ENCODE results near the gene OTOS.
A peak's percentile ranks its signal among the peaks of the same experiment; 100 is the strongest.

The OTOS gene

DNA sequence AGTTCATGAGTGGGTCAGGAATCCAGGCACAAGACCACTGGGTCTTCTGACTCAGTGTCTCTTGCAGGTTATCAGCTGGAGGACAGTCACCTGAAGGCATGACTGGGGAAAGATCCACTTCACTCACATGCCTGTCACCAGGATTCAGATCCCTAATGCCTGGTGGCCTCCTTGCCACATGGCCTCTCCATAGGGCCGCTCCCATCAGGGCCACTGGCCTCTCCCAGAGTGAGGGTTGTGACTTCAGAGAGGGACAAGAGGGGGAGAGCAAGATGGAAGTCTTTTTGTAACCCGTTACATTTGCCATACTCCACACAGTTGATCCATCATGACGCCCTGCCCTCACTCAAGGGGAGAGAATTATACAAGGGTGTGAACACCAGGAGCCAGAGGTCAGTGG is 13.0 kb upstream of the OTOS start:
- DNase-seq (ENCODE audit: low read depth in 4 of 4, low spot score in 1 of 4), result no peak

DNA sequence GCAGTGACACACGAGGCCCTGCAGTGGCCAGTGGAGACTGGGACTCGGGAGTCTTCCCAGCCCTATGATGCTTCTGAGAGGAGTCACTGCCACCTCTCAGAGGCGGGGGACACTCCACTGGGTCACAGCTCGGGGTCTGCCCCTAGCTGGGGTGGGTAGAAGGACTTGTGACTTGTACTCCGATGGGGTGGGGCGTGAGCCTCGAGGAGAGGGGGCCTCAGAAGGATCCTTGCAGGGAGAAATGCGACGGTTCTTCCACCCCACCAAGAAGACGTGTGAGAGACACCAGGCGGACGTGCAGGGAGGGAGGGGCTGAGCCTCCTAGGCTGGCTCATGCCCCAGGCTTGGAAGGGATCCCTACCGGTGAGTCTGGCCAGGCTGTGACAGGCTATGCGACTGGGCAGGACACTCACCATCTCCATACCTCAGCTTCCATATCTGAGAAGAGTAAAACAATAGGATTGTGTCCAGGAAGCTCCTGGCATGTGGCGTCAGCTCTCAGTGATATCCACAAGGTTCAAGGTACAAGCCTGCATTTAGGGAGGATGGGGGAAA is 11.1 kb upstream of the OTOS start:
- no peak for DNase-seq (ENCODE audit: low read depth in 4 of 4, low spot score in 1 of 4)

- DNase-seq (ENCODE audit: low read depth in 4 of 4, low spot score in 1 of 4), result peak in 1 of 4 experiments; percentile 15
These were observed 9.7 kb upstream of the OTOS start for GRCh38 chr2:240149943-240150784.

DNA sequence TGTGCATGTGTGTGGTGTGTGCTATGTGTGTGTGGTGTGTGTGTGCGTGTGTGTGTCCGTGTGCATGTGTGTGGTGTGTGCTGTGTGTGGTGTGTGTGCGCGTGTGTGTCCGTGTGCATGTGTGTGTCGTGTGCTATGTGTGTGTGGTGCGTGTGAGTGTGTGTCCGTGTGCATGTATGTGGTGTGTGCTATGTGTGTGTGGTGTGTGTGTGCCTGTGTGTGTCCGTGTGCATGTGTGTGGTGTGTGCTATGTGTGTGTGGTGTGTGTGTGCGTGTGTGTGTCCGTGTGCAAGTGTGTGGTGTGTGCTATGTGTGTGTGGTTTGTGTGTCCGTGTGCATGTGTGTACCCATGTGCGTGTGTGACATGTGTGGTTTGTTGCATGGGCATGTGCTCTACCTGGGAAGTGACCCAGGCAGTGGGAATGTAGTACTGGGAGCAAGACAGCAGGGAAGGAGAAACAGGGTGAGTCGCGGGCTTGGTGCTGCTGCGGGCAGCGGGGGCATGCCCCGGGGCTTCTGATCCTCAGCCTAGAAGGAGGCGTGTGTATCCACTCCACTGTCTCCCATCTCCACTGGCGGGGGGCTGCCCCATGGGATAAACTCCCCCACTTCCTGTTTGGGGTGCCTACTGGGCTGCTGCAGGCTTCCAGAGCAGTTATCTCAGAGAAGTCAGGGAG is 7.6 kb upstream of the OTOS start:
- no peak for DNase-seq (ENCODE audit: low read depth in 4 of 4, low spot score in 1 of 4)

DNA sequence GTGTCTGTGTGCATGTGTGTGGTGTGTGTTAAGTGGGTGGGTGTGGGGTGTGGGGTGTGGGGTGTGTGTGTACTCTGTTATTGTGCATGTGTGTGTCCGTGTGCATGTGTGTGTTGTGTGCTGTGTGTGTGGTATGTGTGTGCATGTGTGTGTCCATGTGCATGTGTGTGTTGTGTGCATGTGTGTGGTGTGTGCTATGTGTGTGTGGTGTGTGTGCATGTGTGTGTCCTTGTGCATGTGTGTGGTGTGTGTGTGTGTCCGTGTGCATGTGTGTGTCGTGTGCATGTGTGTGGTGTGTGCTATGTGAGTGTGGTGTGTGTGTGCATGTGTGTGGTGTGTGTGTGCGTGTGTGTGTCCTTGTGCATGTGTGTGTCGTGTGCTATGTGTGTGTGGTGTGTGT is 6.9 kb upstream of the OTOS start:
- no peak for DNase-seq (ENCODE audit: low read depth in 4 of 4, low spot score in 1 of 4)

- DNase-seq (ENCODE audit: low read depth in 4 of 4, low spot score in 1 of 4), result no peak
These were observed 6.3 kb upstream of the OTOS start for GRCh38 chr2:240146627-240147278.

- no peak for DNase-seq (ENCODE audit: low read depth in 4 of 4, low spot score in 1 of 4)
These were observed 5.7 kb upstream of the OTOS start for GRCh38 chr2:240146141-240146561.

DNA sequence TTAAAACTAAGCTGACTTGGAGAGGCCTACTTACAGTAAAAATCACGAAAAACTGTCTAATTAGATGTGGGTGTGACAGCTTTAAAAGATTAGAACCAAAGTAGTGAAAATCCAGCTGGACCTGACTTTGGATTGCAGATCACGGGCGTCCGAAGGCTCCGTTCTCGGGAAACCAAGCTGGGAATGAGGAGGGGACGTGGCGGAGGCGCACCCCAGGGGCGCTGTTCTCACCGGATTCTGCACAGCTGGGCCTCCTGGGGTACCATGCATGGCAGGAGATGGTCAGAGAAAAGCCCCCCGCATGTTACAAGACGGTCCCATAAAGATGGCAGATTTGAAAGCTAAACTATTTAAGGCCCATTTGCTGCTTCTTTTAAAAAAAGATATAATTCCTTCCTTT is 5.0 kb upstream of the OTOS start:
- DNase-seq (ENCODE audit: low read depth in 4 of 4, low spot score in 1 of 4), result no peak

DNA sequence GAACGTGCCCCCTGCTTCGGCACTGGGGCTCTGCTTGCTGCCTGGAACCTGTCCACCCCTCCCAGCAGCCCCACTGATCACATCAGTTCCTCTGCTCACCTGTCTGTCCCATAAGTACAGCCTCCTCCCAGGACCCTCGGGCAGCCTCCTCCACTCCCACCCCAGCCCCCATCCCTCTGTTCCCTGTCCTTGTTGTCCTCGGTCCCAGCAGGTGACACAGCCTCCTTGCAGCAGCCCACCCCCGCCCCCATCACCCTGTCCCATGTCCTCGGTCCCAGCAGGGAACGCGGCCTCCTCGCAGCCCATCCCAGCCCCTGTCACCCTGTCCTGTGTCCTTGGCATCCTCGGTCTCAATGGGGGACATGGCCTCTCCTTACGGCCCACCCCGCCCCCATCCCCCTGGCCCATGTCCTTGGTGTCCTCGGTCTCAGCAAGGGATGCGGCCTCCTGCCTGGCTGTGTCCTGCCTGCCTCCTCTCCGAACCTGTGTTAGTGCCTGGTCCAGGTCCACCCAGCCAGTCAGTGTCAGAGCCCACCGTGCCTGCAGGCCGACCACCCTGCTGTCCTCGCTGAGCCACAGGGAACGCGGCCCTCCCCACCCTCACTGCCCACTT is 4.3 kb upstream of the OTOS start:
- DNase-seq (ENCODE audit: low read depth in 4 of 4, low spot score in 1 of 4), result no peak

GRCh38 chr2:240143801-240144648 is 3.6 kb upstream of the OTOS start:
- DNase-seq (ENCODE audit: low read depth in 4 of 4, low spot score in 1 of 4), result peak; percentile 58 to 87 (median 72)

- DNase-seq (ENCODE audit: low read depth in 4 of 4, low spot score in 1 of 4), result no peak
These were observed 2.8 kb upstream of the OTOS start for GRCh38 chr2:240143276-240143675.

DNA sequence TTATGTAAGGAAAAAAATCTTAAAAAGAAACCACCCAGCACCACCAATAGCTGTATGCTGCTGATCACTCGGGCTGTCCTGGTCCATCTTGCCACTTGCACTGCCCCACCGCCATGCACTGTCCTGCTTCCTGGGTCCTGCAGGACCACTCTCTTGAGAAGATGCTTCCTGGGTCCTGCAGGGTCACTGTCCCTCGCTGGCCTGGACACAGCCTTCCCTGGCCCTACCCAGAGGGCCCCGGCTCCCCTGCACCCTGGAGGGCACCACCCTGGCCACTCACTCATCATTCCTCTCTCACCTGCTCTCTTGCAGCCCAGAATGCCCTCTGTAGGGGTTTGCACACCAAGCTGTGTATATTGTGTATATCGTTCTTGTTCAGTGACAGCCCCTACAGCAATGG is 2.4 kb upstream of the OTOS start:
- no peak for DNase-seq (ENCODE audit: low read depth in 4 of 4, low spot score in 1 of 4)

DNA sequence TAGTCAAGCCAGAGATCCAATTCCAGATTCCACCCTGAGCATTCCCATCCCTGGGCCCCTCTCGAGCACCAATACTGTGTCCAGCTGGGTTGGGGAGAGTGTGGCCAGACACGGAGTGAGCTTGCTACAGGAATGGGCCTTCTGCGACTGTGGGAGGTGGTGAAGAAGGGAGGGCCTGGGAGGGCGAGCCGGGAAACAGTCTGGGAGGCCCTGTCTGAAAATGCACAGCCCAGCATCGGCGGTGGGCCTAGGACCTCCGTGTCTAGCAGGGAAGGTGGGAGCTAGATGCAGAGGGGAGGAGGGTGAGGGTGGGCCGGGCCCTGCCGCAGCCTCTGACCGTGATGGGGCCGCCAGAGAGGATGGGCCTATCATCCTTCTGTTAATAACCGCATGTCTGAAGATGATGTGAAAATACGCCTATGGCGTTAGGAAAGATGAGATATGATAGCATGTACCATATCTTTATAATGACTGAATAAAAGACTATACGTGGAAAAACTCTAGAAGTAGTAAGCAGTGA is 1.9 kb upstream of the OTOS start:
- no peak for DNase-seq (ENCODE audit: low read depth in 4 of 4, low spot score in 1 of 4)

- DNase-seq (ENCODE audit: low read depth in 4 of 4, low spot score in 1 of 4), result no peak
These were observed 1.3 kb upstream of the OTOS start for GRCh38 chr2:240141736-240142135.

GRCh38 chr2:240140920-240141319 is 462 bp upstream of the OTOS start:
- no peak for DNase-seq (ENCODE audit: low read depth in 4 of 4, low spot score in 1 of 4)

- DNase-seq (ENCODE audit: low read depth in 4 of 4, low spot score in 1 of 4), result no peak
These were observed 628 bp downstream of the OTOS start for GRCh38 chr2:240139666-240140393.

DNA sequence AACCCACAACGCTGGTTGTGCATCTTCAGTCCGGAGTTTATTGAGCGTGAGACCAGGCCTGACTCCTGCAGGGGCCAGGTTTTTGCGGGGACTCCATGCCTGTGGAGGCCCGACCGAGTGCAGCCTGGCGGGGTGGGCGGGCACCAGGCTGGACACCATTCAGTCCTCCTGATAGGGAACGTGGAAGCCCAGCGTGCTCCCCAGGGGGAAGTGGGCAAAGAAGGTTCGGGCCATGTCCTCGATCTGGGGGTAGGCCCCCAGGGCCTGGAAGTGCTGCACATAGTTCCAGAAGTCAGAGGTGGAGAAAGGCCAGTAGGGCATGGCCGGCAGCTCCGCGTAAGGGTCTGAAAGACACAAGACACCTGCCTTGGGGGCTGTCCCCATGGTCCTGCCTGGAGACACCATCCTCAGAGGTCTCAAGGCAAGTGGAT is 1.4 kb downstream of the OTOS start:
- no peak for DNase-seq (ENCODE audit: low read depth in 4 of 4, low spot score in 1 of 4)

GRCh38 chr2:240138254-240138984 is 2.0 kb downstream of the OTOS start:
- no peak for DNase-seq (ENCODE audit: low read depth in 4 of 4, low spot score in 1 of 4)

Measured in stimulated activated CD4-positive, alpha-beta T cell treated with anti-CD3 and anti-CD28 coated beads, Interleukin-1b, Interleukin-23, amount 100 ng/mL, for 24 hours (primary cell).